Measurements from ENCODE around the gene CBX4. TPM values are rescaled to one million over a fixed set of nuclear protein-coding genes. Genes with fewer than 3 reads are reported as not detected.
A peak's percentile ranks its signal among the peaks of the same experiment; 100 is the strongest.

The CBX4 gene
- total RNA-seq, 1 experiment from 2014 or later = 53.3 TPM

- H3K27me3 ChIP-seq (replicated peaks) = no peaks in the 10 kb centered on the region
- H3K4me1 ChIP-seq (replicated peaks) = peaks cover 43% of the 10 kb centered on the region
- H3K36me3 ChIP-seq = no peaks in the 10 kb centered on the region
- no peaks in the 10 kb centered on the region for H3K9me3 ChIP-seq (replicated peaks)
- peak overlapping the region; percentile 77 for H3K27ac ChIP-seq
- H3K4me3 ChIP-seq = peak overlapping the region; percentile 20
- peak in 1 of 2 experiments; percentile 81 for DNase-seq (ENCODE audit: low read depth in 1 of 2, low spot score in 2 of 2)
Observed at GRCh38 chr17:79852748-79853147, 13.5 kb upstream of the CBX4 start.

DNA sequence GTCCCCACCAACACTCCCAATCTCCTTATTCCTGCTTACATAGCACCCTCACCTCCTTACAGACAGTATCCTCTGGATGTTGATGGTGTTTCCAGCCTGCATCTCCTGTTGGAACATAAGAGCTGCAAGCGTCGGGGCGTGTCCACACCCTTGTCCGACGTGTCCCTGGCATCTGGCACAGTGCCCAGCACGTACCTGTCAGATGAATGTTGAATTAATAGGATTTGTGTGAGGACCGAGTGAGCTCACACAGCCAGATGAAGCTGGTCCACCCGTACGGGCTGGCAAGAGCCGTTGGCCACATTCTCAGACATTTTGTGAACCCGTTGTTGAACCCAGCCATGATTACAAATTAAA, 12.2 kb upstream of the CBX4 start:
- H3K9me3 ChIP-seq (replicated peaks) = no peaks in the 10 kb centered on the region
- H3K27me3 ChIP-seq (replicated peaks) = no peaks in the 10 kb centered on the region
- H3K27ac ChIP-seq = peak overlapping the region; percentile 77
- no peak overlapping the region for H3K4me3 ChIP-seq
- H3K36me3 ChIP-seq = no peaks in the 10 kb centered on the region
- H3K4me1 ChIP-seq (replicated peaks) = peaks cover 43% of the 10 kb centered on the region
- no peak for DNase-seq (ENCODE audit: low read depth in 1 of 2, low spot score in 2 of 2)

DNA sequence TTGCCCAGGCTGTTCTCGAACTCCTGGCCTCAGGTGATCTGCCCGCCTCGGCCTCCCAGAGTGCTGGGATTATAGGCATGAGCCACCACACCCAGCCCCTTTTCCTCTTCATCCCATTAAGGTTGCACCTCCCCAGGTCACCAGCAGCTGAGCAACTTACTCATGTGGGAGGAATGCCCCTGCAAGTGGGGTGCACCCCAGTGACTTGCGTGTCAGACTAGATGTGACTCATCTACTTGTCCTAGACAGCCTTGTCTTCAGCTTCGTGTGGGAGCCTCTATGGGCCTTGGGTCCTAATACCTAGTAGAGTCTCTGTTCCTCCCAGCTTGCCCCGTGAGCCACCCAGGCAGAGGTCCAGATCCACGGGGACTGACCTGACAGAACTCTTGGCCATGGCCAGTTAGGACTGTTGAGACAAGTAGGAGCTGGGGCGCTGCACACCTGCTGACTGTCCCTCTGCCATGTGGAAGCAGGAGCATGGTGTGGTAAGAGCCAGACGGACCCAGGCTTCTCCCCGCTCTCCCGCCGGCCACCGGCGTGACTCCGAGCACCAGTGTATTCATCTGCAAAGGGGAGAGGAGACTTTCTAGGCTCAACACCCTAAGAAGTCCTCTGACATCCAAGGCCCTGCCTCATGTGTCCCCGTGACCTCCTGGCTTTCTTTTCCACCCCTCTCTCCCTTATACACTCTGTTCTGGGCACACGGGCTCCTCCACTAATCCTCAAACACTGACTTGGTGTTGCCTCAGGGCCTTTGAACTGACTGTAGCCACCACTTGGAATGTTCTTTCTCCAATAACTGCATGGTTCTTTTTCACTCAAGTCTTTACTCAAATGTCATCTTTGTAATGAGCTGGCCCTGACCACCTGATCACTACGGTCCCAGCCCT, 11.6 kb upstream of the CBX4 start:
- no peaks in the 10 kb centered on the region for H3K27me3 ChIP-seq (replicated peaks)
- H3K4me1 ChIP-seq (replicated peaks) = peaks cover 46% of the 10 kb centered on the region
- peak overlapping the region; percentile 77 for H3K27ac ChIP-seq
- no peak overlapping the region for H3K4me3 ChIP-seq
- no peaks in the 10 kb centered on the region for H3K9me3 ChIP-seq (replicated peaks)
- no peaks in the 10 kb centered on the region for H3K36me3 ChIP-seq
- DNase-seq (ENCODE audit: low read depth in 1 of 2, low spot score in 2 of 2) = peak; percentile 95 to 99

DNA sequence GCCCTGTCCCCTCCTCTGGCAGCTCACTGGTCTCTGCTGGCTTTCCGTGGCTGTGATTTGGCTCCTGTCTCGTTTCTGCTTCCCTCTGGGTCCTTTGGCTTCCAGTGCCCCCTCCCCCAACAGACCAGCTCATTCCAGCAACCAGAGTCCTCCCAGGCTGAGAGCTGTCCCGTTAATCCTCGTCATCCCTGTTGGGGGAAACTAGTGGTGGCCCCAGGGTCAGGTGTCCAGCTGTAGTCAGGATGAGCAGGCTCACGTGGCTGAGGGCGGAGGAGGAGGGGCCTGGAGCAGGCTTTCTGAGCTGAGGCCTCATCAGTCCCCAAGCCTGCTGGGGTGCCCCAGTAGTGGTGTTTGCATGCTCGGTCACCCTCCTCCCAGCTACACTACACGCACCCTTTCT, 10.7 kb upstream of the CBX4 start:
- Histone ChIP-seq H3K9me3 (replicated peaks) (no peaks in the 10 kb centered on the region), H3K27me3 (replicated peaks) (no peaks in the 10 kb centered on the region), H3K27ac (no peak overlapping the region), H3K36me3 (no peaks in the 10 kb centered on the region), H3K4me1 (replicated peaks) (peaks cover 55% of the 10 kb centered on the region), H3K4me3 (no peak overlapping the region)
- DNase-seq (ENCODE audit: low read depth in 1 of 2, low spot score in 2 of 2) = no peak

GRCh38 chr17:79848370-79848766, 9.1 kb upstream of the CBX4 start:
- Histone ChIP-seq H3K27me3 (replicated peaks) (peaks cover 6% of the 10 kb centered on the region), H3K27ac (no peak overlapping the region), H3K4me1 (replicated peaks) (peaks cover 62% of the 10 kb centered on the region), H3K9me3 (replicated peaks) (peaks cover 3% of the 10 kb centered on the region), H3K36me3 (peaks cover 4% of the 10 kb centered on the region; the same call in 1 of the 2 replicates), H3K4me3 (no peak overlapping the region)
- DNase-seq (ENCODE audit: low read depth in 1 of 2, low spot score in 2 of 2) = no peak

- Histone ChIP-seq H3K4me1 (replicated peaks) (peaks cover 59% of the 10 kb centered on the region), H3K4me3 (no peak overlapping the region), H3K27me3 (replicated peaks) (peaks cover 11% of the 10 kb centered on the region), H3K36me3 (peaks cover 4% of the 10 kb centered on the region; the same call in 1 of the 2 replicates), H3K27ac (no peak overlapping the region), H3K9me3 (replicated peaks) (peaks cover 8% of the 10 kb centered on the region)
- no peak for DNase-seq (ENCODE audit: low read depth in 1 of 2, low spot score in 2 of 2)
Observed at GRCh38 chr17:79847698-79848369, 8.6 kb upstream of the CBX4 start.

DNA sequence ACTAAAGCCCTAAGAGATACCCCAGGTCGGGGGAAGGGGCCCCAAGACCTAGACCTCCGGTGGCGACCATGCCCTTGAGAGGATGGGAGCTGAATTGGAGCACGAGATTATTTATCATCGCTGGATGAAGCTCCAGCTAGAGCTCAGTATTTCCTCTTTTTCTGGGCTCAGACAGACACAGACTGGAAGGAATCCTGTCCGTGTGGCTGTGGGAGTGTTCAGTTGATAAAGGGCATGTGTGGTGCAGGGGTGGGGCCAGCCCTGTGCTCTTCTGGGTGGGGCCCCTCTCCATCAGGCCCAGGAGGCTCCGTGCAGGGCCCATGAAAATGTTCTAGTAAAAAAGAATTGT, 6.3 kb upstream of the CBX4 start:
- Histone ChIP-seq H3K27me3 (replicated peaks) (peaks cover 34% of the 10 kb centered on the region), H3K4me1 (replicated peaks) (peaks cover 49% of the 10 kb centered on the region), H3K36me3 (peaks cover 4% of the 10 kb centered on the region; the same call in 1 of the 2 replicates), H3K4me3 (no peak overlapping the region), H3K9me3 (replicated peaks) (peaks cover 24% of the 10 kb centered on the region), H3K27ac (no peak overlapping the region)
- no peak for DNase-seq (ENCODE audit: low read depth in 1 of 2, low spot score in 2 of 2)

DNA sequence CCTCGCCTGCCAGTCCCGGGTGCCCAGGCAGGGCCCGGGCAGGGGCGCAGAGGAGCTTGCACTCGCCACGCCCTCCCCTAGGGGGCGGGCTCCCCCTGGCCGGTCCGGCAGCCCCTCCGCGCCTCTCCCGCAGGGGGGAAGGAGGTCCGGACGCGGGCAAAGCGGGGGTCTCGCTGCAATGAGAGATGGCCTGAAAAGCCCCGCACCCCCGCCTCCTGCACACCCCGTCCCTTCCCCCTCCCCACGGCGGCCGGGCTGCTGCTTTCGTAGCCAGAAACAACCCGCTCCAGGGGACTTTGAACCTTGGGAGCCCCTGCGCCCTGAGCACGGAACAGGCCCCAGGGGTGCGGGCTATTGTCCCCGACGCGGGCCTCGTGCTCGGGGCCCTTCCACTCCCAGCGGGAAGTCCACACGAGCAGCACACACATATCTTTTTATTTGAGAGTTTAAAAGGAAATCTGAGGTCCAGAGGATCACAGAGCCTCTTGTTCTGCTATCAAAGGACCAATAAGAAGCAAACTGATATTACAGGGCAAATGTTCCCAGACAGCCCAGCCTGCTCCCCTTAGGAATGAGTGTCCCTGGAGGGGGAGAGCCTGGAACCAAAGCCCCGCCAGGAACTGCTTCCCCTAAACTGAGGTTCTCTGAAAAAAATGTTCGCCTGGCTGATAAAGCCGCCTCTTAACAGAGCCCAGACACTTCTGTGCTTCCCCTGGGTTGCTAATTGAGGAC, 5.8 kb upstream of the CBX4 start:
- H3K4me3 ChIP-seq = no peak overlapping the region
- DNase-seq (ENCODE audit: low read depth in 1 of 2, low spot score in 2 of 2) = peak in 1 of 2 experiments; percentile 47
- peaks cover 49% of the 10 kb centered on the region for H3K4me1 ChIP-seq (replicated peaks)
- H3K27ac ChIP-seq = no peak overlapping the region
- peaks cover 4% of the 10 kb centered on the region; the same call in 1 of the 2 replicates for H3K36me3 ChIP-seq
- H3K27me3 ChIP-seq (replicated peaks) = peaks cover 39% of the 10 kb centered on the region
- H3K9me3 ChIP-seq (replicated peaks) = peaks cover 28% of the 10 kb centered on the region

DNA sequence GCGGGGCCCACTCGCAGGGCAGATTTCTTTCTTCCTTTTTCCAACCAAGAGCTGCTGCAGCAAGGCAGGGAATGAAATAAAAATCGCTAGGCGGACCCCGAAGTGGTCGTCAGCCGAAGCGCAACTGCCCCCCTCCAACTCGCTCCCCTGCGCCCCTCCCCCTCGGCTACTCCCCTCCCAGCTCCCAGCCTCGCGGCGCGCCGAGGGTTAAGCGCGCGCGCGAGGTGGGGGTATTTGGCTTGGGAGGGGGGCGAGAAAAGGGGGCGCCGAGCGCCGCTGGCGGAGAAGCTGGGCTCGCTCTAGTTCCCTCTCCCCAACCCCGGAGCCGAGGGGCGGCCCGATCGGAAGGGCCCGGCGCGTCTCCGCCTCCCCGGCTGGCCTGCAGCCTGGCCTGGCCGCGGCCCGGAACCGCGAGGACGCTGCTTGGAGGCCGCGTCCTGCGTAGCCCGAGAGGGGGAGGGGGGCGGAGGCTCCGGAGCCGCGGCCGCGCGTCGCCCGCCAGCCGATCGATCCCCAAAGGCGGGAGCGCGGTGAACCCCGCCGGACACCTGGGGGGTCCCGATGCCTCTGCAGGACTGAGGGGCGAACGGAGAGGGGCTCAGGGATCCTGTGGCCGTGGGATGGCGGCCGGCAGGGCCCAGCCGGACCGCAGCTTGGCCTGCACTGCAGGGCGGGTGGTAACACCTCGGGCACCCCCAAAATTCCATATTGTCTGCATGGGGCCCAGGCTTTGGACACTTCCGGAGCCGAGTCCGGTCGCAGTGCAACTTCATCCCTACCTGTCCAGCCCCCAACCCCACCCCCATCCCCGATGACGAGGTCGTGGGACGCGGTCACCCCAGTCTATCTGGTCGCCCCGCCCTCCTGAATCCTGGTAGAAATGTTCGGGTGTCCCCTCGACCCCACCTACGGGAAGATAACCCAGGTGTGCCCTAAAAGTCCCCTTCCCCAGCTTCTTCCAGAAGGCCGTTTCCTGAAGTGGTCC, 4.9 kb upstream of the CBX4 start:
- Histone ChIP-seq H3K27ac (peak overlapping the region; percentile 60), H3K36me3 (peaks cover 4% of the 10 kb centered on the region; the same call in 1 of the 2 replicates), H3K27me3 (replicated peaks) (peaks cover 43% of the 10 kb centered on the region), H3K9me3 (replicated peaks) (peaks cover 31% of the 10 kb centered on the region), H3K4me1 (replicated peaks) (peaks cover 52% of the 10 kb centered on the region), H3K4me3 (peak overlapping the region; percentile 41)
- peak; percentile 73 to 83 for DNase-seq (ENCODE audit: low read depth in 1 of 2, low spot score in 2 of 2)

DNA sequence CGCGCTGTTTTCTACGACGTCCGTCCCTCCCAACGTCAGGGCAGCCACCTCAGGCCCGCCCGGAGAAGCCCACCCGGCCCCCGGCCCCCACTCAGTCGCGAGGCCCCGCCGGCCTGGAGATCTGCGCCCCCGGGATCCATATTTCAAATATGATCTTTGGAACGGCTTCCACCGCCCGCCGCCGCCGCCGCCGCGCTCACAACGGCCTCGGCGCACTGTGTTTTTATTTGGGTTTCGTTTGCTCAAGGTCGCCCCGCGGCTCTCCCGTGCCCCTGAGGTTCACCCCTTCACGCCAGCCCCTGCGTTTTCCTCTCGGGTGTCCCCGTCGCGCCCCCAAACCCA, 4.2 kb upstream of the CBX4 start:
- peaks cover 52% of the 10 kb centered on the region for H3K4me1 ChIP-seq (replicated peaks)
- no peak for DNase-seq (ENCODE audit: low read depth in 1 of 2, low spot score in 2 of 2)

DNA sequence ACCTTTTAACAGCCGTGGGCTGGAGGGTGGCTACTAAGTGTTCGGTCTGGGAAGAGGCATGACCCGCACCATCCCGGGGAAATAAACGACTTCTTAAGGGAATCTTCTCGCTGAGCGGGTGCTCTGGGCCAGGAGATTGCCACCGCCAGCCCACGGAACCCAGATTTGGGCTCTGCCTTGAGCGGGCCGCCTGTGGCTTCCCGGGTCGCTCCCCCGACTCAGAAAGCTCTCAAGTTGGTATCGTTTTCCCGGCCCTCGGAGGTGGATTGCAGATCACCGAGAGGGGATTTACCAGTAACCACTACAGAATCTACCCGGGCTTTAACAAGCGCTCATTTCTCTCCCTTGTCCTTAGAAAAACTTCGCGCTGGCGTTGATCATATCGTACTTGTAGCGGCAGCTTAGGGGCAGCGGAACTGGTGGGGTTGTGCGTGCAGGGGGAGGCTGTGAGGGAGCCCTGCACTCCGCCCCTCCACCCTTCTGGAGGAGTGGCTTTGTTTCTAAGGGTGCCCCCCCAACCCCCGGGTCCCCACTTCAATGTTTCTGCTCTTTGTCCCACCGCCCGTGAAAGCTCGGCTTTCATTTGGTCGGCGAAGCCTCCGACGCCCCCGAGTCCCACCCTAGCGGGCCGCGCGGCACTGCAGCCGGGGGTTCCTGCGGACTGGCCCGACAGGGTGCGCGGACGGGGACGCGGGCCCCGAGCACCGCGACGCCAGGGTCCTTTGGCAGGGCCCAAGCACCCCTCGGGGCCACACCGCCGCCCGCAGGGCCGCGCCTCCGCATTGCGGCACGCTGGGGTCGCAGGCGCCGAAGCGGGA, 3.6 kb upstream of the CBX4 start:
- Histone ChIP-seq H3K27ac (no peak overlapping the region), H3K4me3 (peak overlapping the region; percentile 41; the same call in 1 of the 2 replicates), H3K27me3 (replicated peaks) (peaks cover 43% of the 10 kb centered on the region), H3K4me1 (replicated peaks) (peaks cover 55% of the 10 kb centered on the region), H3K9me3 (replicated peaks) (peaks cover 31% of the 10 kb centered on the region), H3K36me3 (peaks cover 12% of the 10 kb centered on the region)
- DNase-seq (ENCODE audit: low read depth in 1 of 2, low spot score in 2 of 2) = no peak

More for the DNA sequence above, 4.2 kb upstream of the CBX4 start:
- Histone ChIP-seq H3K27me3 (replicated peaks) (peaks cover 43% of the 10 kb centered on the region), H3K4me3 (peak overlapping the region; percentile 41), H3K27ac (0 out of 2 replicates have a peak overlapping the region, but pooled peaks have one; percentile 60), H3K9me3 (replicated peaks) (peaks cover 31% of the 10 kb centered on the region), H3K36me3 (peaks cover 6% of the 10 kb centered on the region)

DNA sequence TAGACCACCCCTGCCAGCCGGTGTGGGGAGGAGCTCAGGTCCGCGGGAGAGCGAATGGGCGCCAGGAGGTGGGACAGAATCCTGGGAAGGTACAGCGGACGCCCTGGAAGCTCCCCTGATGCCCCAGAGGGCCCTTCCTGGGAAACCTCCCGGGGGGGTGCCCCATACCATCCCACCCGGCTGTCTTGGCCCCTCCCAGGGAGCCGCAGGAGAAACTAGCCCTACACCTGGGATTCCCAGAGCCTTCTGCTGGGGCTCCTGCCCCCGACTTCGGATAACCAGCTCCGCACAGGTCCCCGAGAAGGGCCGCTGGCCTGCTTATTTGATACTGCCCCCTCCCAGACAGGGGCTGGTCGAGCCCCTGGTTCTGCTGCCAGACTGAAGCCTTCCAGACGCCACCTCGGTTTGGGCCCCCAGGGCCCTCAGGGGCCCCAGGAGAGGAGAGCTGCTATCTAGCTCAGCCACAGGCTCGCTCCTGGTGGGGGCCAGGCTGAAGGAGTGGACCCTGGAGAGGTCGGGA, 3.0 kb upstream of the CBX4 start:
- Histone ChIP-seq H3K27me3 (replicated peaks) (peaks cover 43% of the 10 kb centered on the region), H3K4me1 (replicated peaks) (peaks cover 61% of the 10 kb centered on the region), H3K36me3 (peaks cover 18% of the 10 kb centered on the region), H3K9me3 (replicated peaks) (peaks cover 31% of the 10 kb centered on the region), H3K4me3 (no peak overlapping the region), H3K27ac (no peak overlapping the region)
- no peak for DNase-seq (ENCODE audit: low read depth in 1 of 2, low spot score in 2 of 2)
